IPS-15b (cell line): Measurements from ENCODE around the gene NCOA5.

Source experiments
- H3K27me3 ChIP-seq: one replicate; pipeline ENCODE4 v1.6.1; 2013; ENCODE audit warnings: low read length; ENCODE audit not compliant: control insufficient read depth, insufficient read depth
- H3K36me3 ChIP-seq: one replicate; pipeline ENCODE4 v1.6.1; 2013; ENCODE audit warnings: low read length; ENCODE audit not compliant: control insufficient read depth, insufficient read depth
- H3K4me1 ChIP-seq: one replicate; pipeline ENCODE4 v1.6.1; 2013; ENCODE audit warnings: mild to moderate bottlenecking, low read length; ENCODE audit not compliant: control insufficient read depth, insufficient read depth
- H3K4me3 ChIP-seq: one replicate; pipeline ENCODE4 v1.5.1; 2013; ENCODE audit warnings: low read depth, low read length
- H3K9ac ChIP-seq: one replicate; pipeline ENCODE4 v1.6.1; 2013; ENCODE audit warnings: low read depth, mild to moderate bottlenecking, low read length
- H3K9me3 ChIP-seq: one replicate; pipeline ENCODE4 v1.6.1; 2013; ENCODE audit warnings: mild to moderate bottlenecking, low read length; ENCODE audit not compliant: control insufficient read depth, insufficient read depth

NCOA5 gene

DNA sequence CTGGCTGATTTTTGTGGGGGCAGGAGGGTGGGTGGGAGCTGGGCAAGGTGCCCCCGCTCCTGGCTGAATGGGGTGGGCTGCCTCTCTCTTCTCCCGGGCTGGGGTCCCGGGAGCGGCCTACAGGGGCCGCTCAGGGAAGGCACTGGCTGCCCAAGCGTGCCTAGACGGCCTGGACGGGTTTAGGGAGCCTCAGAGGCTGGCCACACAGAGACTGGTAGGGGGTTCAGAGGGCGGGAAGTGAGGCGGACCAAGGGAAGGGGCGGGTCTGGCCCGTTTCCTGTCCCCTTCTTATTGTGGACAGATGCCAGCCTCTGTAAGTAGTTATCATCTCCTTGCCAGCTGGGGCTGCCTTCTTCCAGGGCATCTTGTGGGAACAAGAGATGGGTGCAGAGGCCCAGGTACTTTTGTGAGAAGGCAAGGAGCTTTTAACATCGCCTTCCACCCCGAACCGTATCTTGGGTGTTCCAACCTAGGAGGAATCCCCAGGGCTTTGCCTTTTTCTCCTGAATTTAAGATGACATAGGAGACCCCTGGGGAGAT is 28.8 kb upstream of the NCOA5 start:
- Histone ChIP-seq H3K4me1 (no peaks in the 10 kb centered on the region), H3K27me3 (peaks cover 51% of the 10 kb centered on the region), H3K9me3 (no peaks in the 10 kb centered on the region), H3K36me3 (no peaks in the 10 kb centered on the region), H3K9ac (no peak overlapping the region), H3K4me3 (peak overlapping the region; percentile 87)

DNA sequence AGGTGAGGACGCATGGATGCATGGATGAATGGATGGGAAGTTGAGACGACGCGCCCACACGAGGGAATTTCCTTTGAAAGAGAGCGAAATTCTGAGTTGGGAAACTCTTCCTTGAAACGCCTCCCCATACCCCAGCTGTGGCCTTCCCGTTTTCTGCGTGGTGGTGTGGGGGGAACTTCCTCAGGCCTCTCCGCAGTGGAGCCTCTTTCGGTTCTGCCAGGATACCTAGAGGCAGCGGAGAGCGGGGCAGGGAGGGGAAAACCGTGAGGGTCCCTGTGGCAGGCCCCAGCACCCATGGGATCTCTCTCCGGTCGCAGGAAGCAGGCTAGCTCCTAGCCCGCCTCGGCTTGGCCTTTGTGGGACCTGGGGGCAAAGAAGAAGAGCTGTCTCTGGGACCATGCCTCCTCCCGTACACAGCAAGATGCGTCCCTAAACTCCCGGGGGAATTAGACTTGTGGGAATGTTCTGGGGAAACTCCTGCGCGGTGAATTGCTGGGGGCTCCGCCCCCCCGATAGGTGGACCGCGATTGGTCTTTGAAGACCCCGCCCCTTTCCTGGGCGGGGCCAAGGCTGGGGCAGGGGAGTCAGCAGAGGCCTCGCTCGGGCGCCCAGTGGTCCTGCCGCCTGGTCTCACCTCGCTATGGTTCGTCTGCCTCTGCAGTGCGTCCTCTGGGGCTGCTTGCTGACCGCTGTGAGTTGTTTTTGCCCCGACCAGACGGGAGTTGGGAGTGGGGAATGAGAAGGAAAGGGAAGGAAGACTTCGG is 28.1 kb upstream of the NCOA5 start, which contains the start of gene CD40:
Gene CD40, plus strand, starts transcription at position 611 of the 764 bp plus-strand sequence. Its CDS starts 30 bp downstream, at position 641.
- Histone ChIP-seq H3K4me1 (no peaks in the 10 kb centered on the region), H3K9ac (no peak within 1 kb of the TSS), H3K9me3 (no peaks in the 10 kb centered on the region), H3K36me3 (no peaks in the 10 kb centered on the region), H3K27me3 (peaks cover 58% of the 10 kb centered on the region), H3K4me3 (peak within 1 kb of the TSS; percentile 87)

DNA sequence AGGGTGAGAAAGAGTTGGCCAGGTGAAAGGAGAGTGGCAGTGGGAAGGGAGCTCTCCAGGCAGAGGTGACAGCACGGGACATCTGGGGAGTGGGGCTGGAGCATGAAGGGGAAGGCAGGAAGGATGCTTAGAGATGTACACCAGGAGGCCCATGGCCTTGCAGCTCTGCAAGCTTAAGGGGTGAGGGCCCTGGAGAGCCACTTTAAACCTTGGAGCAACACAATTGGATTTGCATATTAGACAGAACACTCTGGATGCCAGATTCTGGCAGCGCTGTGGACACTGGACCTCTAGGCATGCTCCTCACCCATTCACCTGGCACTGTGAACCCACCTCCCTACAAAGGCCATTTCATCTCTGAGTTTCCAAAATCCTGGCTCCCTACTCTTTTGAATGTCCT is 24.7 kb upstream of the NCOA5 start:
- no peak overlapping the region for H3K4me3 ChIP-seq
- no peak overlapping the region for H3K9ac ChIP-seq
- H3K9me3 ChIP-seq, result no peaks in the 10 kb centered on the region
- no peaks in the 10 kb centered on the region for H3K36me3 ChIP-seq
- no peaks in the 10 kb centered on the region for H3K4me1 ChIP-seq
- H3K27me3 ChIP-seq, result peaks cover 69% of the 10 kb centered on the region

DNA sequence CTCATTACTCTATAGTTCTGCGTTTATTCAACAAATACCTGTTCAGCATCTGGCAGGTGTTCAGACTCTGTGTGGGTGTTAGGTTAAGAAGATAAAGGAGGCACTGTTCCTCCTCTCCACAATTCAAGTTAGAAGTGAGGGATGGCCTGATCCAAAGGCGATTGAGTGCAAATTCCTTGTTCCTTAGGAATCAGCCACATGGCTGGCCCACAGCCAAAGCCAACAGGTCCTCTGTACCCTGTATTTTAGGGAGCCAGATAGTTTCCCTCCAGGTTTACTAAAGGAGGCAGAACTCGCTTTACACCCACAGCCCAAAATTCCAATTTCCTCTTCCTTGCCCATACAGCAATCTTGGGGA is 23.3 kb upstream of the NCOA5 start:
- Histone ChIP-seq H3K36me3 (no peaks in the 10 kb centered on the region), H3K27me3 (peaks cover 60% of the 10 kb centered on the region), H3K9ac (no peak overlapping the region), H3K4me1 (no peaks in the 10 kb centered on the region), H3K4me3 (no peak overlapping the region), H3K9me3 (no peaks in the 10 kb centered on the region)

DNA sequence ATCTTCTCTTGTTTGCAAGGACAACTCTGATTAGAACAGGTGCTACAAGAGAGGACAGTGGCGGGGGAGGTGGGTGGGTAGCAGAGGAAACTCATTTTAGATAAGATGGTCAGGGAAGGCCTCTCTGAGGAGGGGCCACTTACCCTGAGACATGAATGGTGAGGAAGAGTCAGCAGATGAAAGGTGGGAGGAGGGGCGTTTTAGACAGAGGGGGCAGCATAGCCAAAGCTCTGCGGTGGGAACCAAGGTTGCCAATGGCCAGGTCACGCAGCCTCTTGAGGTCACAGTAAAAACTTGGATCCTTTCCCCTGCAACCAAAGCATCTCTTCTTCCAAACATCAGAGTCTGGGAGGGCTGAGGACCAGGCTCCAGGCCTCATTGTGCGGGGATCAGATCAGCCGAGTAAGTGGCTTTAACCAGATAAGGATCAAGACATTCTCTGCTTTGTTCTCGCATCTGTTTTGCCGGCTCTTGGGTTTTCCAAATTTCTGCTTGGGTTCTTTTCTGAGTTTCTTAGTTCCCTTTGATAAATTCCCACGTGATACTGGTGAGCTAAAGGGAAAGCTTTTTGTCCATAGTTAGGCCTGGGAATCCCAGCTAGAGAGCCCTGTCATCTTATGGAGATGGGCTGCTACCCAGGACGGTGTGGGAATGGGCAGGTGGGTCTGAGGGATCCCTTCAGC is 22.8 kb upstream of the NCOA5 start:
- Histone ChIP-seq H3K9ac (no peak overlapping the region), H3K4me3 (no peak overlapping the region), H3K36me3 (no peaks in the 10 kb centered on the region), H3K9me3 (no peaks in the 10 kb centered on the region), H3K27me3 (peaks cover 58% of the 10 kb centered on the region), H3K4me1 (no peaks in the 10 kb centered on the region)

DNA sequence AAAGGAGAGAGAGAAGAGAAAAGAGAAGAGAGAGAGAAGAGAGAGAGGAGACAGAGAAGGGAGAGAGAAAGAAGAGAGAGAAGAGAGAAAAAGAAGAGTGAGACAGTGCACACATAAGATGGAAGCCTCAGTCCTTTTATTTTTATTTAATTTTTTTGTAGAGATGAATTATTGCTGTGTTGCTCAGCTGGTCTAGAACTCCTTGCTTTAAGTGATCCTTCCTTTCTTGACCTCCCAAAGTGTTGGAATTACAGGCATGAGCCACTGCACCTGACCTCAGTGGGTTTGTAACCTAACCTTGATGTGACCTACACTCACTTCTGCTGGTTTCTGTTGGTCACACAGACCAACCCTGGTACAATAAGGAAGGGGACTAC is 22.1 kb upstream of the NCOA5 start:
- no peaks in the 10 kb centered on the region for H3K36me3 ChIP-seq
- H3K4me3 ChIP-seq, result no peak overlapping the region
- no peaks in the 10 kb centered on the region for H3K9me3 ChIP-seq
- H3K9ac ChIP-seq, result no peak overlapping the region
- peaks cover 52% of the 10 kb centered on the region for H3K27me3 ChIP-seq
- no peaks in the 10 kb centered on the region for H3K4me1 ChIP-seq

DNA sequence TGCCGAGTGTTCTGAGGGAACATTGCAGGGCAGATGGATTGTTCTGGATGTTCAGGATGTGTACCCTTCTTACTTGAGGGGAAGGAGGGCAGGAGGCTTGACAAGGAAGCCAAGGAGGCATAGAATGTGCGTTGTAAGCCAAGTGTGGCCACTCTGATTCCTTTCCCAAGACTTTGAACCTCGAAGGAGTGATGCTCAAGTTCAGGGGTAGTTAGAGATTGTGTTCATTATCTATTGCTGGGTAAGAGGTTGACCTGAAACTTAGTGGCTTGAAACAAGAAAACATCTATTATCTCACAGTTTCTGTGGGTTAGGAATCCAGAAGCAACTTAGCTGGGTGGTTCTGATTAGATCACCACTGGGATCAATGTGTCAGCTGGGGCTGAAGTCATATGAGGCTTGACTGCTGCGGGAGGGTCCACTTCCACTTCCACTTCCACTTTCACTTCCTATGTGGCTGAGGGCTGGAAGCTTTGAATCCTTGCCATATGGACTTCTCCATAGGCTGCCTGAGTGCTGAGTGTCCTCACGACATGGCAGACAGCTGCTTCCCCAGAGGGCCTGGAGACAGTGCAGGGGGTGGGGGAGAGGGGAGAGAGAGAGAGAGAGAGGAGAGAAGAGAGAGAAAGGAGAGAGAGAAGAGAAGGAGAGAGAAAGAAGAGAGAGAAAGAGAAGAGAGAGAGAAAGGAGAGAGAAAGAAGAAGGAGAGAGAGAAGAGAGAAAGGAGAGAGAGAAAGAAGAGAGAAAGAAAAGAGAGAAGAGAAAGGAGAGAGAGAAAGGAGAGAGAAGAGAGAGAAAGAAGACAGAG is 21.5 kb upstream of the NCOA5 start:
- Histone ChIP-seq H3K27me3 (peaks cover 46% of the 10 kb centered on the region), H3K4me3 (no peak overlapping the region), H3K36me3 (no peaks in the 10 kb centered on the region), H3K4me1 (no peaks in the 10 kb centered on the region), H3K9me3 (no peaks in the 10 kb centered on the region), H3K9ac (no peak overlapping the region)

DNA sequence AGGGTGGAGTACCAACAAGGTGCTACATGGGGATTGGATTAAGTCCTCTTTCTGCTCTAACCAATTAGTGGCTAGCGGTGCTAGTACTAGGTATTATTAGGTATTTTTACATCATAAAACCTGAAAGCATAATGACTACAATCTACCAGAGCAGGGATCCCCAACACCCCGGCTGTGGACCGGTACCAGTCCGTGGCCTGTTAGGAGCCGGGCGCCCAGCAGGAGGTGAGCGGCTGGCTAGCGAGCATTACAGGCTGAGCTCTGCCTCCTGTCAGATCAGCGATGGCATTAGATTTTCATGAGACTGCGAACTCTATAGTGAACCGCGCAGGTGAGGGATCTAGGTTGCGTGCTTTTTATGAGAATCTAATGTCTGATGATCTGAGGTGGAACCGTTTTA is 19.2 kb upstream of the NCOA5 start:
- no peak overlapping the region for H3K4me3 ChIP-seq
- H3K36me3 ChIP-seq, result no peaks in the 10 kb centered on the region
- no peak overlapping the region for H3K9ac ChIP-seq
- H3K27me3 ChIP-seq, result peaks cover 23% of the 10 kb centered on the region
- no peaks in the 10 kb centered on the region for H3K9me3 ChIP-seq
- H3K4me1 ChIP-seq, result no peaks in the 10 kb centered on the region

DNA sequence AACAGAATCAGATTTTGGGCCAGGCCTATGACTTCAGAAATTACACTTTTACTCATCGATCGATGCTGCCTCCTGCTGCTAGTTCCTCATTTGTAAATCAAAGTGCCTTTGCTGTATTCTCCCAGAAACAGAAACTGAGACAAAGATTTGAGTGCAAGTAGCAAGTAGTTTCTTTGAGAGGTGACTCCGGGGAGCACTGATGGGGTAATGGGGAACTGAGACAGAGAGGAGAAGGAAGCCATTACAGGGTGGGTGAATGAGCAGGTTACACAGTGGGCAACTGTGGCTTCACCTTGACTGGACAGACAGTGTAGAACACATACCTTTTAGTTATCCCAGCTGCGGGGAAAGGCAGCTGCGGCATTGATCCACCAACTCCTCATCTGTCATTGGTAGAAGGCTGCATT is 18.7 kb upstream of the NCOA5 start:
- Histone ChIP-seq H3K27me3 (peaks cover 18% of the 10 kb centered on the region), H3K36me3 (no peaks in the 10 kb centered on the region), H3K9ac (no peak overlapping the region), H3K9me3 (no peaks in the 10 kb centered on the region), H3K4me1 (no peaks in the 10 kb centered on the region), H3K4me3 (no peak overlapping the region)

DNA sequence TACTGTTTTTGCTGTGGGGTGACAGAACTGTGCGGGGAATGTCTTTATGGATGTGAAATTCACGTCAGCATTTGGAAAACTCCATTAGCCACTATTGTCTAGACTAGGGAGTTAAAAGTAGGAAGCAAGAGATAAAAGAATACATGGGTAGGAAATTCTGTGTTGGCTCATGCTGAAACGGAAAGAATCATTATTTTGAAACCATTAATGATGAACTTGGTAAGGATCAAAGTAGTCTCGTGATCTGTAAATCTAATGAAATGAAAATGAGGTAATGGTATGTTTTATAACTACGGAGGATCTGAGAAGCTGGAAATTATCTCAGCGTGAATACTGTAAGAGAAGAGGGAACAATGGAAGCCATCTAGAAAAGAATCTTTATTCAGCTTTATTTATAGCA is 17.3 kb upstream of the NCOA5 start:
- Histone ChIP-seq H3K27me3 (peaks cover 15% of the 10 kb centered on the region), H3K4me1 (no peaks in the 10 kb centered on the region), H3K9me3 (no peaks in the 10 kb centered on the region), H3K9ac (no peak overlapping the region), H3K36me3 (no peaks in the 10 kb centered on the region), H3K4me3 (no peak overlapping the region)

DNA sequence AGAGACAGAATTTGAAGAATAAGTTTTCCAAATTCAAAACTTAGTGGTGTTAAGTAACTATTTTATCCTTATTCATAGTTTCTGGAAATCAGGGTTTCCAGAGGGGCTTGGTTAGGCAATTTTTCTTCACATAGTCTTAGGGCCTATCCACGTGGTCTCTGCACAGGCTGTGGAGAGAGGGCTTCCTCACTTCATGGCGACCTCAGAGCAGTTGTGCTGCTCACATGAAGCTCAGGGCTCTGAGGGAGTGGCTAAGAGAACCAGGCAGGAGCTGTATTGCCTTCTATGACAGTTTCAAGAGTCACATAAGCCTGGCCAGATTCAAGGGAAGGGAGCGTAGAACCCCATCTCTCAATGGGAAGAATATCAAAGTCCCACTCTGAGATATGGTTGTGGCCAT is 14.5 kb upstream of the NCOA5 start:
- Histone ChIP-seq H3K9me3 (no peaks in the 10 kb centered on the region), H3K36me3 (no peaks in the 10 kb centered on the region), H3K4me1 (no peaks in the 10 kb centered on the region), H3K9ac (no peak overlapping the region), H3K4me3 (no peak overlapping the region), H3K27me3 (peaks cover 26% of the 10 kb centered on the region)
